ENCODE measurements around the gene PXMP2. TPM values are rescaled to one million over a fixed set of nuclear protein-coding genes. Genes with fewer than 3 reads are reported as not detected.

PXMP2 gene
- total and polyA plus RNA-seq, 12 donors = 17.7 to 75.6 (median 46.7) TPM

DNA sequence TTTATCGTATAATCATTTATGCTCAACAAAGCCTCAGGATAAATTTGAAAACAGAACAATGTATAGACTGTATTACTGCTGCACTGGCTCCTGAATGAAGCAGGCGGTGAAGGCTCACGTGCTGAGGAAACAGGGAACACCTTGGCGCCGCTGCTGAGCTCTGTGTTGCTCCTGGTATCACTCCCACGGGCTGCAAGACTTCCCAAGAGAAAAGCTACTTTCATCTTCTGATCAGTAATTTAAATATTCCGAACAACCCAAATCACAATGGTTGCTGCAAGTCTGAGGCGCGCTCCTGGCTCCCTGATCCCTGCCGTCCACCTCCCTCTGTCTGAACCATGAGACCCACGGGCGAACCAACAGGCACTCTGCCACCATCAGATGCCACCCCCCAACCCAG, 39.0 kb downstream of the PXMP2 start:
- Histone ChIP-seq H3K9me3 (no peaks in the 10 kb centered on the region), H3K4me3 (no peak overlapping the region), H3K27me3 (no peaks in the 10 kb centered on the region), H3K27ac (no peak overlapping the region), H3K36me3 (peaks cover 0 to 97% (median 46%) of the 10 kb centered on the region in 9 donors), H3K4me1 (peaks cover 0 to 5% (median 0%) of the 10 kb centered on the region in 9 donors)
- no peak for ATAC-seq
- WGBS, 2 donors = 94 to 96% methylated on average over 12 of the region's 12 CpGs
- DNase-seq = no peak
- intact Hi-C loops (cut with DNase I) = no loop called here
- TF ChIP-seq, protein P1, sequence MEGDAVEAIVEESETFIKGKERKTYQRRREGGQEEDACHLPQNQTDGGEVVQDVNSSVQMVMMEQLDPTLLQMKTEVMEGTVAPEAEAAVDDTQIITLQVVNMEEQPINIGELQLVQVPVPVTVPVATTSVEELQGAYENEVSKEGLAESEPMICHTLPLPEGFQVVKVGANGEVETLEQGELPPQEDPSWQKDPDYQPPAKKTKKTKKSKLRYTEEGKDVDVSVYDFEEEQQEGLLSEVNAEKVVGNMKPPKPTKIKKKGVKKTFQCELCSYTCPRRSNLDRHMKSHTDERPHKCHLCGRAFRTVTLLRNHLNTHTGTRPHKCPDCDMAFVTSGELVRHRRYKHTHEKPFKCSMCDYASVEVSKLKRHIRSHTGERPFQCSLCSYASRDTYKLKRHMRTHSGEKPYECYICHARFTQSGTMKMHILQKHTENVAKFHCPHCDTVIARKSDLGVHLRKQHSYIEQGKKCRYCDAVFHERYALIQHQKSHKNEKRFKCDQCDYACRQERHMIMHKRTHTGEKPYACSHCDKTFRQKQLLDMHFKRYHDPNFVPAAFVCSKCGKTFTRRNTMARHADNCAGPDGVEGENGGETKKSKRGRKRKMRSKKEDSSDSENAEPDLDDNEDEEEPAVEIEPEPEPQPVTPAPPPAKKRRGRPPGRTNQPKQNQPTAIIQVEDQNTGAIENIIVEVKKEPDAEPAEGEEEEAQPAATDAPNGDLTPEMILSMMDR (IDR thresholded peaks at IDR 0.05) = no peak

DNA sequence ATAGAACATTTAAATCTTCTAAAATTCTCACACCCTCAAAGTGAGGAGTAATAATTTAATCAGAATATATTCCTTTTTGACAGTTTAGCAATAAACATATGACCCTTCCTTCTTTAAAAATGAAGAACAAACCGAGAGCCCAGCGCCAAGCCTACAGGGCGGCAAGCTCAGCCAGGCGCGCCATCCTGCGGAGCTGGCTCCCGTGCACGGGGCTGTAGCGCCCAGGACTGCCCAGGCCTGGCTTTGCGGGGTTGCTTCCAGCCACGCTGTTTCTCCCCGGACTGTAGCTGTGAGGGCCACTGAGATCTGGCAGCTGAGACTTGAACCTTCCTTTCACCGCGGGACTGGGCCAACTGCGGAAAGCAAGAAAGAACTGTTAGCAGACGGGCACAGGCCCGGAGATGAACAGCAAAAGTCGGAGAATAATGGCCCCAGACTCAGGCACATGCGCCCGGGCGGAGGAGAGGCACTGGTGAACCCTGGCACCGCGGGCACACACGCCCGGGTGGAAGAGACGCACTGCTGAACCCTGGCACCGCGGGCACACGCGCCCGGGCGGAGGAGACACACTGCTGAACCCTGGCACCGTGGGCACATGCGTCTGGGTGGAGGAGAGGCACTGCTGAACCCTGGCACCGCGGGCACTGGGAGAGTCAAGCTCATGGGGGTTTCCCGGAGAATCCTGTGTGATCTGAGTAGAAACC, 39.9 kb downstream of the PXMP2 start:
- no peaks in the 10 kb centered on the region for H3K27me3 ChIP-seq
- H3K4me1 ChIP-seq = peaks cover 0 to 5% (median 0%) of the 10 kb centered on the region in 9 donors
- intact Hi-C loops (cut with DNase I) = no loop called here
- H3K36me3 ChIP-seq = peaks cover 0 to 97% (median 51%) of the 10 kb centered on the region in 9 donors
- ATAC-seq = peak in 2 of 8 donors; percentile 32 to 36
- 92 to 94% methylated on average over 37 of the region's 37 CpGs for WGBS, 2 donors
- no peak overlapping the region for H3K4me3 ChIP-seq
- no peaks in the 10 kb centered on the region for H3K9me3 ChIP-seq
- no peak for DNase-seq
- TF ChIP-seq, protein P1 (IDR thresholded peaks at IDR 0.05) = no peak
- H3K27ac ChIP-seq = no peak overlapping the region

- H3K36me3 ChIP-seq = peaks cover 0 to 96% (median 52%) of the 10 kb centered on the region in 9 donors
- TF ChIP-seq, protein P1 (IDR thresholded peaks at IDR 0.05) = no peak
- intact Hi-C loops (cut with DNase I) = no loop called here
- H3K27me3 ChIP-seq = no peaks in the 10 kb centered on the region
- H3K4me1 ChIP-seq = peaks cover 0 to under 1% (median 0%) of the 10 kb centered on the region in 9 donors
- H3K4me3 ChIP-seq = no peak overlapping the region
- 97% methylated on average over 7 of the region's 7 CpGs for WGBS, 2 donors
- no peak overlapping the region for H3K27ac ChIP-seq
- ATAC-seq (no peak), DNase-seq (no peak)
- H3K9me3 ChIP-seq = no peaks in the 10 kb centered on the region
These were observed 41.1 kb downstream of the PXMP2 start for GRCh38 chr12:132728502-132728901.

GRCh38 chr12:132729541-132730320, 42.3 kb downstream of the PXMP2 start:
- H3K27ac ChIP-seq = no peak overlapping the region
- no peaks in the 10 kb centered on the region for H3K9me3 ChIP-seq
- peaks cover 0 to 96% (median 64%) of the 10 kb centered on the region in 9 donors for H3K36me3 ChIP-seq
- H3K4me1 ChIP-seq = no peaks in the 10 kb centered on the region
- WGBS, 2 donors = 81 to 83% methylated on average over 24 of the region's 24 CpGs
- H3K27me3 ChIP-seq = no peaks in the 10 kb centered on the region
- ATAC-seq (no peak), DNase-seq (no peak)
- intact Hi-C loops (cut with DNase I) = no loop called here
- TF ChIP-seq, protein P1 (IDR thresholded peaks at IDR 0.05) = no peak
- H3K4me3 ChIP-seq = no peak overlapping the region
